PC-3 (cell line): ENCODE results near the gene IFITM10.

Experiments used
- EZH2phosphoT487 ChIP-seq: fragments of 300-600 bp; sonication (generic); IDR thresholded peaks from 2 replicates; pipeline ENCODE4 v1.6.1; 2018; ENCODE audit warnings: mild to moderate bottlenecking, antibody characterized with exemption, low read length, borderline replicate concordance
- TF ChIP-seq, protein P1 (sequence below): fragments of 300-600 bp; sonication (generic); conservative IDR thresholded peaks from 2 replicates; pipeline ENCODE4 v1.5.1; 2017; ENCODE audit warnings: antibody characterized with exemption, low read depth, mild to moderate bottlenecking, low read length

DNA sequence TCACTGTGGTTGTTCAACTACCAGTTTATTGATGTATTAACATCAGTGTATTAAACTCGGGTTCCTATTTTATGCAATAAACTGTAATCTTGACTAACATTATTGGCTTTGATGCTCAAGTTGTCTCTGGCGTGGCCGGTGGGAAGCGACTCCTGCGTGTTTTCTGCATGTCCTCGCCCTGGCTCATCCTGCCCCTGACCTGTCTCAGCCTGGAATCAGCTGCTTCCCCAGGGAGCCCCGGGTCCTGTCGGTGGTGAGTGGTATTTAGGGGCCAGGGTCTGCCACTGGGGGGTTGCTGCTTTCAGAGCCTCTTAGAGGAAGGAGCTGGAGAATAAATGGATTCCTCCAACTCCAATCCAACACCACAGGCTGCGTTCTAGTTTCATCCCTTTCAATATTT lies 22.5 kb downstream of the IFITM10 start:
- TF ChIP-seq, protein P1, sequence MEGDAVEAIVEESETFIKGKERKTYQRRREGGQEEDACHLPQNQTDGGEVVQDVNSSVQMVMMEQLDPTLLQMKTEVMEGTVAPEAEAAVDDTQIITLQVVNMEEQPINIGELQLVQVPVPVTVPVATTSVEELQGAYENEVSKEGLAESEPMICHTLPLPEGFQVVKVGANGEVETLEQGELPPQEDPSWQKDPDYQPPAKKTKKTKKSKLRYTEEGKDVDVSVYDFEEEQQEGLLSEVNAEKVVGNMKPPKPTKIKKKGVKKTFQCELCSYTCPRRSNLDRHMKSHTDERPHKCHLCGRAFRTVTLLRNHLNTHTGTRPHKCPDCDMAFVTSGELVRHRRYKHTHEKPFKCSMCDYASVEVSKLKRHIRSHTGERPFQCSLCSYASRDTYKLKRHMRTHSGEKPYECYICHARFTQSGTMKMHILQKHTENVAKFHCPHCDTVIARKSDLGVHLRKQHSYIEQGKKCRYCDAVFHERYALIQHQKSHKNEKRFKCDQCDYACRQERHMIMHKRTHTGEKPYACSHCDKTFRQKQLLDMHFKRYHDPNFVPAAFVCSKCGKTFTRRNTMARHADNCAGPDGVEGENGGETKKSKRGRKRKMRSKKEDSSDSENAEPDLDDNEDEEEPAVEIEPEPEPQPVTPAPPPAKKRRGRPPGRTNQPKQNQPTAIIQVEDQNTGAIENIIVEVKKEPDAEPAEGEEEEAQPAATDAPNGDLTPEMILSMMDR = no peak
- TF ChIP-seq EZH2phosphoT487 = no peak
